Measurements from ENCODE around the gene WNT7B. TPM values are rescaled to one million over a fixed set of nuclear protein-coding genes. Genes with fewer than 3 reads are reported as not detected.

WNT7B gene
- total and polyA plus RNA-seq, 10 of the 15 experiments (the other 5 are each of a cell fraction or from before 2014, with no cell fraction given): 0.12 TPM; not detected in 9

- Histone ChIP-seq H3K27ac (ENCODE audit: control insufficient read depth, insufficient read depth) (no peak overlapping the region), H3K9me3 (replicated peaks; ENCODE audit: control insufficient read depth, insufficient read depth, low read length) (no peaks in the 10 kb centered on the region), H3K27me3 (replicated peaks in 1 of 2; ENCODE audit: control insufficient read depth in 2 of 2, insufficient read depth in 2 of 2, low read length in 1 of 2) (peaks cover 7 to 26% of the 10 kb centered on the region in 2 experiments; a peak in 3 of 4 replicates), H3K4me3 (no peak overlapping the region), H2AFZ (ENCODE audit: control insufficient read depth, low read depth, low read length) (no peak overlapping the region), H3K79me2 (ENCODE audit: control insufficient read depth, insufficient read depth, low read length) (no peaks in the 10 kb centered on the region), H3K9ac (ENCODE audit: control insufficient read depth, insufficient read depth, low read length) (no peak overlapping the region), H3K4me2 (ENCODE audit: control insufficient read depth, insufficient read depth) (no peak overlapping the region), H3K36me3 (ENCODE audit: control insufficient read depth in 2 of 2, insufficient read depth in 2 of 2, low read length in 1 of 2) (no peaks in the 10 kb centered on the region), H4K20me1 (ENCODE audit: control insufficient read depth, insufficient read depth) (no peaks in the 10 kb centered on the region), H3K4me1 (ENCODE audit: control insufficient read depth, insufficient read depth, low read length) (no peaks in the 10 kb centered on the region)
- CTCF ChIA-PET: no interaction called here
- ATAC-seq (no peak), FAIRE-seq (no peak), DNase-seq (ENCODE audit: low read depth, low spot score) (no peak)
- no TSS peak for BruUV-seq (replicated peaks)
- RAD21 ChIA-PET (ENCODE audit: unreplicated experiment): no interaction called here
- no peak for TF ChIP-seq ETV6 (conservative IDR thresholded peaks at IDR 0.05 in 1 of 2, IDR thresholded peaks at IDR 0.05 in 1 of 2; ENCODE audit: borderline replicate concordance in 1 of 2, low read depth in 1 of 2)
- TF ChIP-seq BHLHE40 (IDR thresholded peaks at IDR 0.05; ENCODE audit: borderline replicate concordance in 1 of 2, low read depth in 2 of 2, low read length in 1 of 2): peak in 1 of 2 experiments; percentile 48; a peak in 1 of 4 replicates
- SMC1A ChIA-PET (ENCODE audit: uncharacterized antibody, unreplicated experiment): no interaction called here
- POLR2A ChIA-PET: no interaction called here
- WGBS (ENCODE audit: insufficient coverage, insufficient replicate concordance, low lambda C conversion rate, missing lambda C conversion rate): 48% methylated on average over 62 of the region's 66 CpGs
- intact Hi-C loops (cut with micrococcal nuclease; ENCODE audit: unreplicated experiment) (no loop called here), in situ Hi-C loops (cut with MboI) (loop anchor here (25.0 kb wide), 1 partner anchor 1059 kb away; no protein-coding TSS in a partner anchor)
These were observed 5.4 kb downstream of the WNT7B start for GRCh38 chr22:45971408-45972028.

GRCh38 chr22:45970705-45971407 lies 6.1 kb downstream of the WNT7B start:
- no peak for TF ChIP-seq ATF2 (IDR thresholded peaks at IDR 0.05; ENCODE audit: low read length)
- no peak for TF ChIP-seq ZZZ3 (IDR thresholded peaks at IDR 0.05; ENCODE audit: control insufficient read depth, insufficient read length, low read depth)
- TF ChIP-seq MTA2 (IDR thresholded peaks at IDR 0.05; ENCODE audit: low read depth): no peak
- TF ChIP-seq POLR2AphosphoS2 (IDR thresholded peaks at IDR 0.05; ENCODE audit: low read depth, low read length): no peak
- TF ChIP-seq ESRRA (IDR thresholded peaks at IDR 0.05; ENCODE audit: low read length): no peak
- TF ChIP-seq MLLT1 (IDR thresholded peaks at IDR 0.05): no peak
- TF ChIP-seq RCOR1 (conservative IDR thresholded peaks at IDR 0.05; ENCODE audit: low read depth, low read length): no peak
- TF ChIP-seq CHD4 (IDR thresholded peaks at IDR 0.05): no peak
- TF ChIP-seq SREBF2 (IDR thresholded peaks at IDR 0.05; ENCODE audit: low read length): no peak
- TF ChIP-seq RBBP5 (conservative IDR thresholded peaks at IDR 0.05): no peak
- no peak for TF ChIP-seq BACH1 (IDR thresholded peaks at IDR 0.05; ENCODE audit: borderline replicate concordance)
- no peak overlapping the region for H2AFZ ChIP-seq (ENCODE audit: control insufficient read depth, low read depth, low read length)
- ChIA-PET POLR2A (no interaction called here), CTCF (no interaction called here), RAD21 (ENCODE audit: unreplicated experiment) (no interaction called here), SMC1A (ENCODE audit: uncharacterized antibody, unreplicated experiment) (no interaction called here)
- FAIRE-seq (no peak), DNase-seq (ENCODE audit: low read depth, low spot score) (no peak), ATAC-seq (no peak)
- intact Hi-C loops (cut with micrococcal nuclease; ENCODE audit: unreplicated experiment) (no loop called here), in situ Hi-C loops (cut with MboI) (loop anchor here (25.0 kb wide), 1 partner anchor 1059 kb away; no protein-coding TSS in a partner anchor)
- no peaks in the 10 kb centered on the region for H4K20me1 ChIP-seq (ENCODE audit: control insufficient read depth, insufficient read depth)
- H3K9ac ChIP-seq (ENCODE audit: control insufficient read depth, insufficient read depth, low read length): no peak overlapping the region
- no peak overlapping the region for H3K4me2 ChIP-seq (ENCODE audit: control insufficient read depth, insufficient read depth)
- peaks cover 7 to 26% of the 10 kb centered on the region in 2 experiments; a peak in 3 of 4 replicates for H3K27me3 ChIP-seq (replicated peaks in 1 of 2; ENCODE audit: control insufficient read depth in 2 of 2, insufficient read depth in 2 of 2, low read length in 1 of 2)
- no peak overlapping the region for H3K4me3 ChIP-seq
- no peaks in the 10 kb centered on the region for H3K79me2 ChIP-seq (ENCODE audit: control insufficient read depth, insufficient read depth, low read length)
- no peak overlapping the region for H3K27ac ChIP-seq (ENCODE audit: control insufficient read depth, insufficient read depth)
- H3K9me3 ChIP-seq (replicated peaks; ENCODE audit: control insufficient read depth, insufficient read depth, low read length): no peaks in the 10 kb centered on the region
- BruUV-seq (replicated peaks): no TSS peak
- H3K36me3 ChIP-seq (ENCODE audit: control insufficient read depth in 2 of 2, insufficient read depth in 2 of 2, low read length in 1 of 2): no peaks in the 10 kb centered on the region
- H3K4me1 ChIP-seq (ENCODE audit: control insufficient read depth, insufficient read depth, low read length): no peaks in the 10 kb centered on the region
- WGBS (ENCODE audit: insufficient coverage, insufficient replicate concordance, low lambda C conversion rate, missing lambda C conversion rate): 11% methylated on average over 26 of the region's 40 CpGs
